SK-N-SH (cell line): Measurements from ENCODE around the gene GABARAPL2. TPM values are rescaled to one million over a fixed set of nuclear protein-coding genes. Genes with fewer than 3 reads are reported as not detected.
A peak's percentile ranks its signal among the peaks of the same experiment; 100 is the strongest.

Experiments
- CTCF ChIA-PET: fragments of 300-600, 350-600 bp; formaldehyde crosslinking; extraction: SDS; loops from one replicate; lab custom pipeline; 2021; lab: Yijun Ruan, JAX
- POLR2A ChIA-PET: fragments of 350-600 bp; sonication (Branson Sonifier 250); formaldehyde crosslinking; extraction: SDS; loops from one replicate; lab custom pipeline; 2020; ENCODE audit warnings: antibody characterized with exemption, inconsistent platforms; lab: Yijun Ruan, JAX
- DNase-seq: peaks from one replicate; pipeline ENCODE4 v3.0.0; 2012
- H2AFZ ChIP-seq: fragments of 200-600 bp; sonication (generic); 2 replicates; pipeline ENCODE4 v1.8.1; 2016; ENCODE audit warnings: antibody characterized with exemption, mild to moderate bottlenecking, low read depth
- H3F3A ChIP-seq: fragments of 200-600 bp; sonication (generic); replicated peaks from 2 replicates; pipeline ENCODE3; 2016; ENCODE audit warnings: antibody characterized with exemption, mild to moderate bottlenecking; ENCODE audit not compliant: insufficient read depth
- H3K27ac ChIP-seq, 2 experiments: fragments of 200-500 bp in 1 of 2; fragments of 200-600 bp in 1 of 2; sonication (Bioruptor generic) in 1 of 2; sonication (generic), shearing (Covaris generic) in 1 of 2; 2 replicates each; pipeline versions ENCODE4 v1.5.1 to v1.6.1; 2014 to 2016; ENCODE audit warnings: low read depth in 2 of 2, inconsistent platforms in 1 of 2, low read length in 1 of 2, mild to moderate bottlenecking in 1 of 2, mixed read lengths in 1 of 2
- H3K27me3 ChIP-seq: fragments of 200-600 bp; sonication (generic), shearing (Covaris generic); 2 replicates; pipeline ENCODE4 v1.6.1; 2016; ENCODE audit warnings: mixed run types; ENCODE audit not compliant: insufficient read depth
- H3K36me3 ChIP-seq, 2 experiments: fragments of 200-500 bp in 1 of 2; fragments of 200-600 bp in 1 of 2; sonication (Bioruptor generic) in 1 of 2; sonication (generic) in 1 of 2; replicated peaks in 1 of 2; 2 replicates each; pipeline versions ENCODE3 to v1.5.1; 2014 to 2016; ENCODE audit warnings: low read length in 1 of 2, mild to moderate bottlenecking in 1 of 2; ENCODE audit not compliant: insufficient read depth in 2 of 2, control insufficient read depth in 1 of 2
- H3K4me1 ChIP-seq, 2 experiments: fragments of 200-500 bp in 1 of 2; fragments of 200-600 bp in 1 of 2; sonication (Bioruptor generic) in 1 of 2; sonication (generic), shearing (Covaris generic) in 1 of 2; 2 replicates each; pipeline versions ENCODE4 v1.5.1 to v1.6.1; 2014 to 2016; ENCODE audit warnings: low read depth in 1 of 2, low read length in 1 of 2, mixed run types in 1 of 2; ENCODE audit not compliant: insufficient read depth in 2 of 2, control insufficient read depth in 1 of 2
- H3K4me2 ChIP-seq: fragments of 200-600 bp; sonication (generic), shearing (Covaris generic); 2 replicates; pipeline ENCODE4 v1.6.1; 2017; ENCODE audit warnings: mixed run types
- H3K4me3 ChIP-seq, 2 experiments: fragments of 200-500 bp in 1 of 2; fragments of 200-600 bp in 1 of 2; sonication (Bioruptor generic) in 1 of 2; sonication (generic), shearing (Covaris generic) in 1 of 2; 2 replicates each; pipeline versions ENCODE4 v1.5.1 to v1.8.1; 2014 to 2016; ENCODE audit warnings: low read depth in 2 of 2, inconsistent platforms in 1 of 2, low read length in 1 of 2, mild to moderate bottlenecking in 1 of 2, mixed read lengths in 1 of 2, moderate library complexity in 1 of 2
- H3K79me2 ChIP-seq: fragments of 200-600 bp; sonication (generic); 2 replicates; pipeline ENCODE4 v1.8.1; 2017; ENCODE audit warnings: mild to moderate bottlenecking; ENCODE audit not compliant: insufficient read depth
- H3K9ac ChIP-seq: fragments of 200-600 bp; sonication (generic); 2 replicates; pipeline ENCODE4 v1.6.1; 2017; ENCODE audit warnings: mixed run types
- H3K9me2 ChIP-seq: fragments of 200-600 bp; sonication (generic); 2 replicates; pipeline ENCODE4 v1.6.1; 2017; ENCODE audit warnings: mixed run types
- H3K9me3 ChIP-seq: fragments of 200-600 bp; sonication (generic); 2 replicates; pipeline ENCODE4 v1.6.1; 2017; ENCODE audit warnings: mixed run types, mild to moderate bottlenecking, moderate library complexity
- H4K20me1 ChIP-seq: fragments of 200-600 bp; sonication (generic); 2 replicates; pipeline ENCODE4 v1.6.1; 2017; ENCODE audit warnings: mild to moderate bottlenecking, mixed run types; ENCODE audit not compliant: insufficient read depth
- CTCF ChIP-seq: fragments of 200-600 bp; sonication (generic); IDR thresholded peaks from 2 replicates; pipeline ENCODE4 v1.6.1; 2017; ENCODE audit warnings: antibody characterized with exemption, mild to moderate bottlenecking, moderate library complexity
- EP300 ChIP-seq, 2 experiments: IDR thresholded peaks; 2 replicates each; pipeline versions ENCODE4 v1.4.0 to v1.6.1; 2012; ENCODE audit warnings: borderline replicate concordance in 1 of 2, low read depth in 1 of 2, low read length in 1 of 2
- FOSL2 ChIP-seq: IDR thresholded peaks from 2 replicates; pipeline ENCODE4 v1.4.0; 2012; ENCODE audit warnings: low read depth, mild to moderate bottlenecking, moderate library complexity, borderline replicate concordance
- FOXM1 ChIP-seq: IDR thresholded peaks from 2 replicates; pipeline ENCODE4 v1.4.0; 2012; ENCODE audit warnings: low read depth, mild to moderate bottlenecking
- JUND ChIP-seq: IDR thresholded peaks from 2 replicates; pipeline ENCODE4 v1.4.0; 2012
- NRF1 ChIP-seq: IDR thresholded peaks from 2 replicates; pipeline ENCODE4 v1.6.1; 2012; ENCODE audit warnings: low read depth, mild to moderate bottlenecking, low read length
- RAD21 ChIP-seq: IDR thresholded peaks from 2 replicates; pipeline ENCODE4 v1.6.1; 2012; ENCODE audit warnings: mild to moderate bottlenecking, low read length
- REST ChIP-seq: IDR thresholded peaks from 2 replicates; pipeline ENCODE4 v1.6.1; 2012; ENCODE audit warnings: mild to moderate bottlenecking, low read depth, low read length, moderate library complexity
- SIN3A ChIP-seq: IDR thresholded peaks from 2 replicates; pipeline ENCODE4 v1.6.1; 2012; ENCODE audit warnings: low read depth, mild to moderate bottlenecking, low read length, moderate library complexity, borderline replicate concordance
- TEAD4 ChIP-seq: IDR thresholded peaks from 2 replicates; pipeline ENCODE4 v1.4.0; 2012; ENCODE audit warnings: mild to moderate bottlenecking, borderline replicate concordance; ENCODE audit not compliant: insufficient read depth
- USF1 ChIP-seq: IDR thresholded peaks from 2 replicates; pipeline ENCODE4 v1.4.0; 2012; ENCODE audit warnings: low read depth, borderline replicate concordance
- WGBS: methylation state at CpG from one replicate; pipeline ENCODE4 v1.1.6; 2017; ENCODE audit warnings: low lambda C conversion rate; 5-methylcytosine and 5-hydroxymethylcytosine counted together
- polyA plus RNA-seq, 3 experiments: library from polyadenylated mRNA; depleted of rRNA; stranded (reverse); fragments of >200 nt; gene quantifications; 2 replicates each; pipeline ENCODE4 v1.2.3, GENCODE V29; 2012
- TF ChIP-seq, protein P1 (sequence below): fragments of 150-350 bp; IDR thresholded peaks from 2 replicates; pipeline ENCODE4 v1.6.1; 2016; ENCODE audit warnings: mild to moderate bottlenecking, low read depth, low read length

Gene GABARAPL2
- polyA plus RNA-seq, 1 of the 3 experiments (the other 2 are of a cell fraction): 135 TPM

- WGBS: 2% methylated on average over 15 of the region's 15 CpGs
- no peak for DNase-seq
Measured at GRCh38 chr16:75565640-75566039, 539 bp upstream of the GABARAPL2 start.

GRCh38 chr16:75566758-75567255 is 628 bp downstream of the GABARAPL2 start:
- no peaks in the 10 kb centered on the region for H3K9me3 ChIP-seq
- CTCF ChIA-PET: interaction anchor here (1.0 to 1.2 kb wide), 3 partner anchors 55 to 122 kb away, joined by 3 to 4 read pairs (median 3); no protein-coding TSS in a partner anchor
- peak; percentile 89 for TF ChIP-seq REST
- TF ChIP-seq, protein P1, sequence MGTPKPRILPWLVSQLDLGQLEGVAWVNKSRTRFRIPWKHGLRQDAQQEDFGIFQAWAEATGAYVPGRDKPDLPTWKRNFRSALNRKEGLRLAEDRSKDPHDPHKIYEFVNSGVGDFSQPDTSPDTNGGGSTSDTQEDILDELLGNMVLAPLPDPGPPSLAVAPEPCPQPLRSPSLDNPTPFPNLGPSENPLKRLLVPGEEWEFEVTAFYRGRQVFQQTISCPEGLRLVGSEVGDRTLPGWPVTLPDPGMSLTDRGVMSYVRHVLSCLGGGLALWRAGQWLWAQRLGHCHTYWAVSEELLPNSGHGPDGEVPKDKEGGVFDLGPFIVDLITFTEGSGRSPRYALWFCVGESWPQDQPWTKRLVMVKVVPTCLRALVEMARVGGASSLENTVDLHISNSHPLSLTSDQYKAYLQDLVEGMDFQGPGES: no peak
- peak overlapping the region; percentile 86 for H3K9ac ChIP-seq
- peak; percentile 46 for DNase-seq
- H3K36me3 ChIP-seq: peaks cover 29 to 37% of the 10 kb centered on the region in 2 experiments
- H2AFZ ChIP-seq: peak overlapping the region; percentile 88; the same call in 1 of the 2 replicates
- peak overlapping the region; percentile 80 to 88 for H3K4me3 ChIP-seq
- peak overlapping the region; percentile 37 to 64; a peak in 2 of 4 replicates for H3K27ac ChIP-seq
- no peaks in the 10 kb centered on the region for H3K9me2 ChIP-seq
- H4K20me1 ChIP-seq: peaks cover 13% of the 10 kb centered on the region
- POLR2A ChIA-PET: interaction anchor here (1.1 to 1.9 kb wide), 2 partner anchors 11 to 24 kb away, joined by 3 to 5 read pairs; partner anchors contain the start of gene TMEM231
- H3K79me2 ChIP-seq: peaks cover 43% of the 10 kb centered on the region
- peaks cover 14 to 16% of the 10 kb centered on the region in 2 experiments; a peak in 3 of 4 replicates for H3K4me1 ChIP-seq
- H3F3A ChIP-seq: peaks cover 10% of the 10 kb centered on the region
- no peaks in the 10 kb centered on the region; the same call in 1 of the 2 replicates for H3K27me3 ChIP-seq
- 1% methylated on average over 10 of the region's 32 CpGs for WGBS
- peak overlapping the region; percentile 99 for H3K4me2 ChIP-seq

More at GRCh38 chr16:75565640-75566039, 539 bp upstream of the GABARAPL2 start:
- Histone ChIP-seq H3K27me3 (no peaks in the 10 kb centered on the region; the same call in 1 of the 2 replicates), H3K9me3 (no peaks in the 10 kb centered on the region), H3K4me1 (peaks cover 14 to 16% of the 10 kb centered on the region in 2 experiments; a peak in 3 of 4 replicates), H3K27ac (peak overlapping the region in 1 of 2 experiments; percentile 48; a peak in 2 of 4 replicates), H3K9me2 (no peaks in the 10 kb centered on the region), H3K36me3 (peaks cover 28 to 29% of the 10 kb centered on the region in 2 experiments), H3K4me2 (peak overlapping the region; percentile 99), H3K4me3 (peak overlapping the region; percentile 80 to 88), H3K9ac (peak overlapping the region; percentile 86), H3K79me2 (peaks cover 43% of the 10 kb centered on the region), H2AFZ (peak overlapping the region; percentile 88), H3F3A (peaks cover 10% of the 10 kb centered on the region), H4K20me1 (peaks cover 13% of the 10 kb centered on the region)
- POLR2A ChIA-PET: interaction anchor here (0.6 to 1.9 kb wide), 5 partner anchors 10 to 54 kb away, joined by 3 to 10 read pairs (median 5); partner anchors contain the start of gene TMEM231
- CTCF ChIA-PET: interaction anchor here (1.0 to 2.1 kb wide), 6 partner anchors 16 to 332 kb away, joined by 3 to 7 read pairs (median 4); no protein-coding TSS in a partner anchor
- TF ChIP-seq CTCF (no peak), TEAD4 (no peak), RAD21 (no peak), FOXM1 (no peak), JUND (no peak), SIN3A (no peak), NRF1 (no peak), EP300 (IDR thresholded peaks at IDR 0.05; ENCODE audit: borderline replicate concordance in 1 of 2, low read depth in 1 of 2, low read length in 1 of 2) (no peak), FOSL2 (no peak), USF1 (no peak)
